Caco-2 (cell line): Measurements from ENCODE around the gene SDCBP2. TPM values are rescaled to one million over a fixed set of nuclear protein-coding genes. Genes with fewer than 3 reads are reported as not detected.

Experiments used
- BruUV-seq: library from RNA; stranded (reverse); fragments of 400-500 nt; replicated peaks from 2 replicates; lab custom pipeline; 2021; lab: Mats Ljungman, UMichigan
- CTCF ChIA-PET: fragments of 300-600 bp; sonication (Branson Sonifier 250); formaldehyde crosslinking; loops from one replicate; lab custom pipeline; 2022; ENCODE audit warnings: antibody characterized with exemption; lab: Charles Lee
- POLR2A ChIA-PET: fragments of 300-600 bp; sonication (Branson Sonifier 250); formaldehyde crosslinking; loops from one replicate; lab custom pipeline; 2022; ENCODE audit warnings: antibody characterized with exemption; lab: Charles Lee
- DNase-seq, 2 experiments: peaks; one replicate each; pipeline versions ENCODE4 v3.0.0 to v3.0.0-alpha.2; 2020 to 2022
- H3K27me3 ChIP-seq: replicated peaks from 2 replicates; pipeline ENCODE4 v1.6.0; 2011; ENCODE audit warnings: low read length; ENCODE audit not compliant: control insufficient read depth, insufficient read depth
- H3K36me3 ChIP-seq: 2 replicates; pipeline ENCODE4 v1.5.1; 2011; ENCODE audit warnings: low read length; ENCODE audit not compliant: control insufficient read depth, insufficient read depth
- H3K4me1 ChIP-seq: fragments of 250-450 bp; sonication (Bioruptor Pico); 2 replicates; pipeline ENCODE4 v1.5.1; 2020; ENCODE audit warnings: mild to moderate bottlenecking
- H3K4me3 ChIP-seq: 2 replicates; pipeline ENCODE4 v1.5.1; 2011; ENCODE audit warnings: low read depth, mild to moderate bottlenecking, control low read depth, low read length
- H3K9me3 ChIP-seq: fragments of 250-450 bp; sonication (Bioruptor Pico); 2 replicates; pipeline ENCODE4 v1.5.1; 2020; ENCODE audit warnings: mild to moderate bottlenecking, moderate library complexity
- H3K27ac Mint-ChIP-seq: one replicate; pipeline ENCODE4 v1.8.0; 2022; ENCODE audit warnings: mixed read lengths; ENCODE audit not compliant: unreplicated experiment
- H3K27me3 Mint-ChIP-seq: one replicate; pipeline ENCODE4 v1.8.0; 2022; ENCODE audit warnings: mixed read lengths; ENCODE audit not compliant: insufficient read depth, unreplicated experiment
- H3K36me3 Mint-ChIP-seq: one replicate; pipeline ENCODE4 v1.8.0; 2022; ENCODE audit warnings: mild to moderate bottlenecking, mixed read lengths; ENCODE audit not compliant: insufficient read depth, unreplicated experiment
- H3K4me1 Mint-ChIP-seq: one replicate; pipeline ENCODE4 v1.8.0; 2022; ENCODE audit warnings: low read depth, mixed read lengths; ENCODE audit not compliant: unreplicated experiment
- H3K4me3 Mint-ChIP-seq: one replicate; pipeline ENCODE4 v1.8.0; 2022; ENCODE audit warnings: mild to moderate bottlenecking, moderate library complexity, mixed read lengths; ENCODE audit not compliant: unreplicated experiment
- H3K9me3 Mint-ChIP-seq: one replicate; pipeline ENCODE4 v1.8.0; 2022; ENCODE audit warnings: mixed read lengths; ENCODE audit not compliant: unreplicated experiment
- intact Hi-C: fragments of 100-400 bp; cut with micrococcal nuclease; formaldehyde crosslinking; loops from one replicate; pipeline ENCODE4 v1.10.0; 2022; ENCODE audit not compliant: unreplicated experiment
- total RNA-seq: library from RNA; stranded (reverse); gene quantifications from 2 replicates; pipeline ENCODE4 v1.2.3, GENCODE V29; 2022
- TF ChIP-seq, protein P1 (sequence below), 2 experiments: fragments of 200-600 bp in 1 of 2; IDR thresholded peaks; 1 replicate in 1 of 2; 2 replicates in 1 of 2; pipeline versions ENCODE4 v1.5.1 to v1.8.0; 2011 to 2022; ENCODE audit warnings: antibody characterized with exemption in 1 of 2, control low read depth in 1 of 2, inconsistent platforms in 1 of 2, low read depth in 1 of 2, low read length in 1 of 2, mild to moderate bottlenecking in 1 of 2, moderate library complexity in 1 of 2; ENCODE audit not compliant: insufficient read depth in 1 of 2, severe bottlenecking in 1 of 2, unreplicated experiment in 1 of 2

Gene SDCBP2
- total RNA-seq, 1 experiment from 2014 or later, result 2.0 TPM

GRCh38 chr20:1294497-1294896, 34.4 kb downstream of the SDCBP2 start:
- peaks cover 11% of the 10 kb centered on the region for H3K27me3 Mint-ChIP-seq
- no peak overlapping the region for H3K27ac Mint-ChIP-seq
- ChIA-PET POLR2A (no interaction called here), CTCF (no interaction called here)
- no peak for DNase-seq
- H3K9me3 Mint-ChIP-seq, result no peaks in the 10 kb centered on the region
- H3K4me1 Mint-ChIP-seq, result no peaks in the 10 kb centered on the region
- H3K36me3 ChIP-seq, result no peaks in the 10 kb centered on the region
- H3K36me3 Mint-ChIP-seq, result no peaks in the 10 kb centered on the region
- no peaks in the 10 kb centered on the region for H3K27me3 ChIP-seq
- intact Hi-C loops, result no loop called here
- TF ChIP-seq, protein P1, sequence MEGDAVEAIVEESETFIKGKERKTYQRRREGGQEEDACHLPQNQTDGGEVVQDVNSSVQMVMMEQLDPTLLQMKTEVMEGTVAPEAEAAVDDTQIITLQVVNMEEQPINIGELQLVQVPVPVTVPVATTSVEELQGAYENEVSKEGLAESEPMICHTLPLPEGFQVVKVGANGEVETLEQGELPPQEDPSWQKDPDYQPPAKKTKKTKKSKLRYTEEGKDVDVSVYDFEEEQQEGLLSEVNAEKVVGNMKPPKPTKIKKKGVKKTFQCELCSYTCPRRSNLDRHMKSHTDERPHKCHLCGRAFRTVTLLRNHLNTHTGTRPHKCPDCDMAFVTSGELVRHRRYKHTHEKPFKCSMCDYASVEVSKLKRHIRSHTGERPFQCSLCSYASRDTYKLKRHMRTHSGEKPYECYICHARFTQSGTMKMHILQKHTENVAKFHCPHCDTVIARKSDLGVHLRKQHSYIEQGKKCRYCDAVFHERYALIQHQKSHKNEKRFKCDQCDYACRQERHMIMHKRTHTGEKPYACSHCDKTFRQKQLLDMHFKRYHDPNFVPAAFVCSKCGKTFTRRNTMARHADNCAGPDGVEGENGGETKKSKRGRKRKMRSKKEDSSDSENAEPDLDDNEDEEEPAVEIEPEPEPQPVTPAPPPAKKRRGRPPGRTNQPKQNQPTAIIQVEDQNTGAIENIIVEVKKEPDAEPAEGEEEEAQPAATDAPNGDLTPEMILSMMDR (IDR thresholded peaks at IDR 0.05; ENCODE audit: insufficient read depth in 1 of 2, low read depth in 1 of 2, low read length in 1 of 2, severe bottlenecking in 1 of 2, unreplicated experiment in 1 of 2), result no peak
- H3K4me3 ChIP-seq, result no peak overlapping the region
- H3K4me3 Mint-ChIP-seq, result no peak overlapping the region
- no peaks in the 10 kb centered on the region for H3K9me3 ChIP-seq
- BruUV-seq, result no TSS peak
- no peaks in the 10 kb centered on the region for H3K4me1 ChIP-seq

- no peak overlapping the region for H3K27ac Mint-ChIP-seq
- DNase-seq, result no peak
- no TSS peak for BruUV-seq
- Histone ChIP-seq H3K4me1 (no peaks in the 10 kb centered on the region), H3K27me3 (no peaks in the 10 kb centered on the region), H3K4me3 (no peak overlapping the region), H3K36me3 (no peaks in the 10 kb centered on the region), H3K9me3 (no peaks in the 10 kb centered on the region)
- TF ChIP-seq, protein P1 (IDR thresholded peaks at IDR 0.05; ENCODE audit: insufficient read depth in 1 of 2, low read depth in 1 of 2, low read length in 1 of 2, severe bottlenecking in 1 of 2, unreplicated experiment in 1 of 2), result no peak
- POLR2A ChIA-PET, result no interaction called here
- no peaks in the 10 kb centered on the region for H3K36me3 Mint-ChIP-seq
- no peaks in the 10 kb centered on the region for H3K9me3 Mint-ChIP-seq
- intact Hi-C loops, result no loop called here
- H3K4me1 Mint-ChIP-seq, result no peaks in the 10 kb centered on the region
- no peak overlapping the region for H3K4me3 Mint-ChIP-seq
- CTCF ChIA-PET, result no interaction called here
- peaks cover 11% of the 10 kb centered on the region for H3K27me3 Mint-ChIP-seq
Observed at GRCh38 chr20:1293641-1294379, 35.1 kb downstream of the SDCBP2 start.

- POLR2A ChIA-PET, result no interaction called here
- Mint-ChIP-seq H3K36me3 (no peaks in the 10 kb centered on the region), H3K9me3 (no peaks in the 10 kb centered on the region)
Observed at GRCh38 chr20:1292620-1293019, 36.3 kb downstream of the SDCBP2 start.

More at GRCh38 chr20:1292620-1293019, 36.3 kb downstream of the SDCBP2 start:
- Histone ChIP-seq H3K4me1 (no peaks in the 10 kb centered on the region), H3K36me3 (no peaks in the 10 kb centered on the region), H3K4me3 (no peak overlapping the region), H3K9me3 (no peaks in the 10 kb centered on the region), H3K27me3 (no peaks in the 10 kb centered on the region)
- intact Hi-C loops, result no loop called here
- no TSS peak for BruUV-seq
- Mint-ChIP-seq H3K4me3 (no peak overlapping the region), H3K27ac (no peak overlapping the region), H3K4me1 (no peaks in the 10 kb centered on the region), H3K27me3 (peaks cover 11% of the 10 kb centered on the region)
- CTCF ChIA-PET, result no interaction called here
- TF ChIP-seq, protein P1 (IDR thresholded peaks at IDR 0.05; ENCODE audit: insufficient read depth in 1 of 2, low read depth in 1 of 2, low read length in 1 of 2, severe bottlenecking in 1 of 2, unreplicated experiment in 1 of 2), result no peak
- DNase-seq, result no peak
